Measurements from ENCODE around the gene RRP9.

DNA sequence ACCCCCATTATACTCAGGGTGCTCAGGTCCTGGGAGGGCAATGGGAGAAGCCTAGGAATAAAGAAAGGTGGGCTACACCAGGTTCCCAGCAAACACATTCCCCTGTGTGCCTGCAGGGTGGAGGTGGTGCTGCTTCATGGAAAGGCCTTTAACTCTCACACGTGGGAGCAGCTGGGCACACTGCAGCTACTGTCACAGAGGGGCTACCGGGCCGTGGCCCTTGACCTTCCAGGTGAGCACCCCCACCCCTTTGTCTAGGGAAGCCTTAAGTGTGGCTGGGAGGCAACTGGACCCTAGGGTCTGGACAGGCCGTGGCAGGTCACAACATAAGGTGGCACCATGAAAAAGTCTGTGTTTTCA lies 36.4 kb upstream of the RRP9 start:
- TF ChIP-seq, protein P1, sequence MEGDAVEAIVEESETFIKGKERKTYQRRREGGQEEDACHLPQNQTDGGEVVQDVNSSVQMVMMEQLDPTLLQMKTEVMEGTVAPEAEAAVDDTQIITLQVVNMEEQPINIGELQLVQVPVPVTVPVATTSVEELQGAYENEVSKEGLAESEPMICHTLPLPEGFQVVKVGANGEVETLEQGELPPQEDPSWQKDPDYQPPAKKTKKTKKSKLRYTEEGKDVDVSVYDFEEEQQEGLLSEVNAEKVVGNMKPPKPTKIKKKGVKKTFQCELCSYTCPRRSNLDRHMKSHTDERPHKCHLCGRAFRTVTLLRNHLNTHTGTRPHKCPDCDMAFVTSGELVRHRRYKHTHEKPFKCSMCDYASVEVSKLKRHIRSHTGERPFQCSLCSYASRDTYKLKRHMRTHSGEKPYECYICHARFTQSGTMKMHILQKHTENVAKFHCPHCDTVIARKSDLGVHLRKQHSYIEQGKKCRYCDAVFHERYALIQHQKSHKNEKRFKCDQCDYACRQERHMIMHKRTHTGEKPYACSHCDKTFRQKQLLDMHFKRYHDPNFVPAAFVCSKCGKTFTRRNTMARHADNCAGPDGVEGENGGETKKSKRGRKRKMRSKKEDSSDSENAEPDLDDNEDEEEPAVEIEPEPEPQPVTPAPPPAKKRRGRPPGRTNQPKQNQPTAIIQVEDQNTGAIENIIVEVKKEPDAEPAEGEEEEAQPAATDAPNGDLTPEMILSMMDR (IDR thresholded peaks at IDR 0.05; ENCODE audit: low read depth, low read length): no peak
- TF ChIP-seq POLR2A (IDR thresholded peaks at IDR 0.05; ENCODE audit: extremely low read depth, insufficient read length): no peak
- no peak for TF ChIP-seq MYC (IDR thresholded peaks at IDR 0.05; ENCODE audit: low read depth, low read length)
